Nephron (organoid): ENCODE results near the gene FASLG.
"Not testable (repeated sequence)": the region's sequence is repeated elsewhere in the genome, so short reads cannot be mapped to it uniquely, and the experiment has no call there.

Experiments used
- H3K27ac Mint-ChIP-seq, 3 experiments: 2 replicates each; pipeline ENCODE4 v1.8.0; 2020; ENCODE audit warnings: mixed read lengths in 3 of 3, mild to moderate bottlenecking in 2 of 3, moderate library complexity in 1 of 3
- H3K27me3 Mint-ChIP-seq: 2 replicates; pipeline ENCODE4 v1.8.0; 2021; ENCODE audit warnings: low read depth, mild to moderate bottlenecking, moderate library complexity, mixed read lengths
- H3K36me3 Mint-ChIP-seq: 2 replicates; pipeline ENCODE4 v1.8.0; 2020; ENCODE audit warnings: low read depth, mixed read lengths
- H3K4me1 Mint-ChIP-seq: 2 replicates; pipeline ENCODE4 v1.8.0; 2020; ENCODE audit warnings: mixed read lengths
- H3K4me3 Mint-ChIP-seq, 3 experiments: 2 replicates each; pipeline ENCODE4 v1.8.0; 2020; ENCODE audit warnings: mild to moderate bottlenecking in 3 of 3, mixed read lengths in 3 of 3, moderate library complexity in 2 of 3
- H3K9me3 Mint-ChIP-seq: 2 replicates; pipeline ENCODE4 v1.8.0; 2020; ENCODE audit warnings: mixed read lengths
- CTCF ChIP-seq, 3 experiments: fragments of 200-600 bp; sonication (generic); IDR thresholded peaks; one replicate each; pipeline ENCODE4 v1.5.0; 2021; ENCODE audit warnings: antibody characterized with exemption in 3 of 3; ENCODE audit not compliant: unreplicated experiment in 3 of 3

FASLG gene, protein sequence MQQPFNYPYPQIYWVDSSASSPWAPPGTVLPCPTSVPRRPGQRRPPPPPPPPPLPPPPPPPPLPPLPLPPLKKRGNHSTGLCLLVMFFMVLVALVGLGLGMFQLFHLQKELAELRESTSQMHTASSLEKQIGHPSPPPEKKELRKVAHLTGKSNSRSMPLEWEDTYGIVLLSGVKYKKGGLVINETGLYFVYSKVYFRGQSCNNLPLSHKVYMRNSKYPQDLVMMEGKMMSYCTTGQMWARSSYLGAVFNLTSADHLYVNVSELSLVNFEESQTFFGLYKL

GRCh38 chr1:172658871-172659453 lies at the start of gene FASLG:
TSS of gene FASLG (plus strand) at chr1:172659103. CDS start at chr1:172659202, 99 bp downstream.
- H3K4me3 Mint-ChIP-seq = no peak within 1 kb of the TSS
- TF ChIP-seq CTCF (IDR thresholded peaks at IDR 0.05; ENCODE audit: unreplicated experiment in 3 of 3) = no peak
- no peaks in the 10 kb centered on the region for H3K36me3 Mint-ChIP-seq
- no peak within 1 kb of the TSS for H3K27ac Mint-ChIP-seq
- H3K27me3 Mint-ChIP-seq = no peaks in the 10 kb centered on the region
- no peaks in the 10 kb centered on the region for H3K9me3 Mint-ChIP-seq
- no peaks in the 10 kb centered on the region for H3K4me1 Mint-ChIP-seq

DNA sequence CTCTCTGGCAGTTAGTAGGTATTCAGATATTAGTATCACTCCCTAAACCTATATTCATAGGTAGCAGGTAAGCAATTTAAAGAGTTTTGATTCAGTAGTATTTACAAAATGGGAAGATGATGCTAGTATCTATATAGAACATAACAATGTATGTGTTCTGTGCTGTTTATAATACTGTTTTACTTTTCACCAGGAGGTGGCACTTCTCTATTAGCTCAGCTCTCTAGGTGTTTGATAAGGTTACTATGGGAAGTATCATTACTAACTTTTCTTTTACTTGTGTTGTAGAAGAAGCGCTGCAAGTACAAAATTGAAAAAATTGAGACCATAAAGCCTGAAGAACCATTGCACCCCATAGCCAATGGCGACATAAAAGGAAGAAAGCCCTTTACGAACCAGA lies 49.4 kb upstream of the FASLG start:
- Mint-ChIP-seq H3K4me1 (peaks cover 11% of the 10 kb centered on the region), H3K4me3 (no peak overlapping the region), H3K27me3 (no peaks in the 10 kb centered on the region), H3K36me3 (peaks cover 50% of the 10 kb centered on the region), H3K27ac (no peak overlapping the region), H3K9me3 (no peaks in the 10 kb centered on the region)
- peak in 2 of 3 experiments; percentile 11 to 31 for TF ChIP-seq CTCF (IDR thresholded peaks at IDR 0.05; ENCODE audit: unreplicated experiment in 3 of 3)

DNA sequence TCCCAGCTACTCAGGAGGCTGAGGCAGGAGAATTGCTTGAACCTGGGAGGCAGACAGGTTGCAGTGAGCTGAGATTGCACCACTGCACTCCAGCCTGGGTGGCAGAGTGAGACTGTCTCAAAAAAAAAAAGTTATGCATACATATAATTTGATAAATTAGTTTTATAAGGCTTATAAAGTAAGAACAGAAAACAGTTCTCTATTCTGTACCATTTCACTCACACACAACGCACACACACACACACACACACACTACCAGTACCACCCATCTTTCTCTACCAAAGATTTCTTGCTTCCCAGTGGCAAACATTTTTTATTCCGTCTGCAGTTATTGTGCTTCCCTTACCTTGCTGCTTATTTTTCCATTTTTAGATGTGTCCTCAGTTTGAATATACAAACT lies 46.4 kb upstream of the FASLG start:
- H3K9me3 Mint-ChIP-seq = peaks cover 12% of the 10 kb centered on the region
- H3K27ac Mint-ChIP-seq = no peak overlapping the region
- H3K4me3 Mint-ChIP-seq = no peak overlapping the region
- no peak for TF ChIP-seq CTCF (IDR thresholded peaks at IDR 0.05; ENCODE audit: unreplicated experiment in 3 of 3)
- no peaks in the 10 kb centered on the region for H3K27me3 Mint-ChIP-seq
- H3K4me1 Mint-ChIP-seq = peaks cover 8% of the 10 kb centered on the region
- peaks cover 31% of the 10 kb centered on the region for H3K36me3 Mint-ChIP-seq

GRCh38 chr1:172613294-172613693 lies 45.6 kb upstream of the FASLG start:
- peaks cover 16% of the 10 kb centered on the region for H3K9me3 Mint-ChIP-seq
- peaks cover 1% of the 10 kb centered on the region for H3K4me1 Mint-ChIP-seq
- H3K27me3 Mint-ChIP-seq = no peaks in the 10 kb centered on the region
- no peak overlapping the region for H3K27ac Mint-ChIP-seq
- no peak for TF ChIP-seq CTCF (IDR thresholded peaks at IDR 0.05; ENCODE audit: unreplicated experiment in 3 of 3)
- H3K36me3 Mint-ChIP-seq = peaks cover 31% of the 10 kb centered on the region
- H3K4me3 Mint-ChIP-seq = no peak overlapping the region

DNA sequence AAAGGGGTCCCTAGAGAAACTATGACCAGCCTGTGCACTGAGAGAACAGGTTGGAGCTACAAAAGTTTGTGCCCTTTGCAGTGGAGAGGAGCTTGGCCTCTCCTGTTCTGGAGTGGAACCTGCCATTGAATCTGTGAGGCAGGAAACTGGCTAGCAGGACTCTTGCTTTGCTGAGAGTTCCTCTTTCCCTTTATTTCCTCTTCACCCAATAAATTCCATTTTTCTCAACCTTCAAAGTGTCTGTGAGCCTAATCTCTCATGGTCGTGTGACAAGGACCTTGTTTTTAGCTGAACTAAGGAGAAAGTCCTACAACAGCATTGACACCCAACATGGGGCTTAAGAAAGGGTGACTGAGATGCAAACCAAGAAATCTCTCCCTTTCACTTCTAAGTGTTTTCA lies 42.7 kb upstream of the FASLG start:
- H3K36me3 Mint-ChIP-seq = peaks cover 19% of the 10 kb centered on the region
- no peak overlapping the region for H3K4me3 Mint-ChIP-seq
- TF ChIP-seq CTCF (IDR thresholded peaks at IDR 0.05; ENCODE audit: unreplicated experiment in 3 of 3) = no peak
- peaks cover 29% of the 10 kb centered on the region for H3K9me3 Mint-ChIP-seq
- no peak overlapping the region for H3K27ac Mint-ChIP-seq
- H3K4me1 Mint-ChIP-seq = no peaks in the 10 kb centered on the region
- no peaks in the 10 kb centered on the region for H3K27me3 Mint-ChIP-seq

DNA sequence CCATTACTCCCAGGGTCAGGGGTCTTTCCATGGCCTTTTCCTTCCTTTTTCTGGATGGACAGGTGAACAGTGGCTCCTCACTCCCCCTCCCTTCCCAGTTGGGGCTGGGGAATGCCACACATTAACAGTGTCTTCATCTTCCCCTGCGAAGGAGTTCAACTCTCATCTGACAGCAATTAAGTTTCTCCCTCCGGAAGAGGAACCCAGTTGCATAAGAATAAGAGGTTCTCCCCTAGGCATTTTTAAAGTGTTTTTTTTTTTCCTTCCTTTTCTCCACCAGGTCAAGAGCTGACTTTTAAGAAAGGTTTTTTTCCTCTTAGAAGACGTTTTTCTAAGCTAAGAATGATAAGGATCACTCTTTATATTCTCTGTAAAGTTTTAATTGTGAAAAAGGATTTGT lies 42.3 kb upstream of the FASLG start:
- Mint-ChIP-seq H3K27ac (peak overlapping the region in 1 of 3 experiments; percentile 35), H3K36me3 (peaks cover 19% of the 10 kb centered on the region), H3K4me3 (no peak overlapping the region), H3K9me3 (peaks cover 33% of the 10 kb centered on the region), H3K27me3 (no peaks in the 10 kb centered on the region), H3K4me1 (no peaks in the 10 kb centered on the region)
- TF ChIP-seq CTCF (IDR thresholded peaks at IDR 0.05; ENCODE audit: unreplicated experiment in 3 of 3) = no peak

GRCh38 chr1:172620603-172621002 lies 38.3 kb upstream of the FASLG start:
- not testable (repeated sequence) for H3K27ac Mint-ChIP-seq, H3K27me3 Mint-ChIP-seq, H3K4me1 Mint-ChIP-seq, H3K4me3 Mint-ChIP-seq
- peaks cover 11% of the 10 kb centered on the region for H3K36me3 Mint-ChIP-seq
- peaks cover 42% of the 10 kb centered on the region for H3K9me3 Mint-ChIP-seq
